ENCODE measurements around the gene MBP.
"Not testable (repeated sequence)": the region's sequence is repeated elsewhere in the genome, so short reads cannot be mapped to it uniquely, and the experiment has no call there.

Gene MBP

DNA sequence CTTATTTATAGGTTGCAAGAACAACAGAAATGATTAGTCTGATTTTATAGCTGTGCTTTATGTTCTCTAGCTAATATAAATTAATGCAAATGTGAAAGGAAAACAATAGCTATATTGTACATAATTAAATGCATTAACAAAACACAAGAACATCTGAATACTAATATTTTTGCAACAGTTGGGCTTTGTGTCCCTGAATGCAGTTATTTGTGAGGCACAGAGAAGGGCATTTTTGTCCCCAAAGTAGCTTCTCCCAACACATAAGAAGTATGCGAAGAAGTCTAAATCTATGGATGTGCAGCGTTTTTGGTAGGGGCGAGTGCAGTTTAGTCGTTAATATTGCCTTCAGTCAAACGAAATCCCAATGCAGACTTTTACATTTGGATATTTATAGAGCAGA, 110.0 kb downstream of the MBP start:
- DNase-seq (ENCODE audit: low spot score): no peak

DNA sequence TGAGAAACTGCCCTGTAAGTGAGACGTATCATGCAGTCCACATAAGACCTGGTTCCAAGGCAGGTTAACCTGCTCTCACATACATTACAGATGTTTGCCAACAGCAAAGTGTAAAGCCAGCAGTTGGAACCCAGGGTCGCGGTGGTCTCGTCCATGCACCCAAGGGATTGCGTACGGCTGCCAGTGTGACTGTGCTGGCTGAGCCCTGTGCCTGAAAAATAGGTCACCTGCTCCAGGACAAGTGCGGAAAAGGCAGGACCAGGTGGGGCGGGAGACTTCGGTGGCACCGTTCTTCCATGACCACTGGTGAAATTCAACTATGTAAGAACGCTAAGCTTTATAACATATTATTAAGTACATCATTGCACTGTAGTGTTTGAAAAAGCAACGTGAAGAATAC, 110.5 kb downstream of the MBP start:
- DNase-seq (ENCODE audit: low spot score): no peak

DNA sequence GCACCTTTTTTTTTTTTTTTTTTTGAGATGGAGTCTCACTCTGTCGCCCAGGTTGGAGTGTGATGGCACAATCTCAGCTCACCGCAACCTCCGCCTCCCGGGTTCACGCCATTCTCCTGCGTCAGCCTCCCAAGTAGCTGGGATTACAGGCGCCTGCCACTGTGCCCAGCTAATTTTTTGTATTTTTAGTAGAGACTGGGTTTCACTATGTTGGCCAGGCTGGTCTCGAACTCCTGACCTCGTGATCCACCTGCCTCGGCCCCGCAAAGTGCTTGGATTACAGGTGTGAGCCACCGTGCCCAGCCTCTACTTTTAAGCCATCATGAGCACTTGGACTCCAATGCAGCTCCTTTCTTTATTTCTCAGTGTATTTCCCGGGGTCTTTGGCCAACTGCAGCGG, 111.1 kb downstream of the MBP start:
- DNase-seq (ENCODE audit: low spot score): not testable (repeated sequence)

DNA sequence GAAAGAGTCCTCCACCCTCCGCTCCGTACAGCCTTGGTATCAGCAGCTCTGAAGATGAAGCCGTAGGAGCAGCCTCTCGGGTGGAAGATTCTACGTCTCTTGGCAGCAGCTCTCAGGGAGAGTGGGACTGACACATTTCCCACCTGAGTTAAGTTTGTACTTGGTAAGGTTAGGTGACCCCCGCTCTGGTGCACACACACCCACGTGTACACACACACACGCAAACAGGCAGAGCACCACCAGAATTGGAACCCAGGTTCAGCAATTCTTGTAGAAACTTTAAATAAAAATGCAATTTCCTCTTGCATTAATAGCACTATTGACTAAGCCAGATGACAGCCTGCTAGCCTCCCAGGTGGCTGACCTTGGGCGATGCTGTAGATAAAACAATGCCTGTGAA, 111.5 kb downstream of the MBP start:
- DNase-seq (ENCODE audit: low spot score): no peak

DNA sequence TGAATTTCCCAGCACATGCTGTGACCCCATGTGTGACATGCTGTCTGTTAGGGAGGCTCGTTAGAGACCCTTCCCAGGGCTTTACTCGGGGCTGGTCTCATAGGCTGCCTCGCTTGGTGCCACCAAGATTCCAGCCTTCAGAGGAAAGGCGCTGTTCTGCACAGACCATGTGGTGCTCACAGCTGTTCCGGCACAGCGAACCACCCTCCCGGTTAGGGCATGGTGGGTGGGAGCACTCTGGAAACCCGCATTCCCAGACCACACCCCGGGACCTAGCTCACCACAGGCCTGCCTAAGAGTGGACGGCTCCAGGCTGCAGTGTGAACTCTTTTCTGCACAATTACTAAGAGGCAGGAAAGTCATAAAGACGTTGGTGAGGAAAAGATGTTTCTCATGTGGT, 112.0 kb downstream of the MBP start:
- no peak for DNase-seq (ENCODE audit: low spot score)

DNA sequence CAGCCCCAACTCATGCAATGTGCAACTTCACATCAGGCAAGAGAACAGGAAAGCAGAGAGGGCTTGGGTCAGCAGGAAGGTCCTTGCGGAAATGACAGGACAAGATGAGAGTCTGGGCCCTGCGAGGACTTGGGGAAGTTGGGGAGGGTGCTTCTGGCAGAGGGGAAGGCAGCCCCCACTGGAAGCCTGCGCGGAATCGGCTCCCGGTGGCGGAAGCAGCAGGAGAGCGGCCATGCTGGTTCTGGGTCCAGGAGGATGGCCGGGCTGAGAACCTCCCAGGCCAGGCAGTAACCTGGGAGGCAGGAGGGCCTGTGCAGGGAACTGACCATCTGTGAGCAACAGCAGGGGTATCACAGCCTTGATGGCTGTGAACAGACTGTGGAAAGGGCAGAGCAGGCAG, 112.9 kb downstream of the MBP start:
- DNase-seq (ENCODE audit: low spot score): no peak

DNA sequence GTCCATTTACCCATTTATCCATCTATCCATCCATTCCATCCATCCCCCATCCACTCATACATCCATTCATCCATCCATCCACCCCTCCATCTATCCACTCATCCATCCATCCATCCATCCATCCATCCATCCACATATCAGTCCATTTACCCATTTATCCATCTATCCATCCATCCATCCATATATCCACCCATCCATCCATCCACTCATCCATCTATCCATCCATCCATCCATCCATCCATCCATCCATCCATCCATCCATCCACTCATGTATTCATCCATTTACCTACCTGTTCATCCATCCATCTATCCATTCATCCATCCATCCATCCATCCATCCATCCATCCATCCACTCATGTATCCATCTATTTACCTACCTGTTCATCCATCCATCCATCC, 113.9 kb downstream of the MBP start:
- not testable (repeated sequence) for DNase-seq (ENCODE audit: low spot score)

DNA sequence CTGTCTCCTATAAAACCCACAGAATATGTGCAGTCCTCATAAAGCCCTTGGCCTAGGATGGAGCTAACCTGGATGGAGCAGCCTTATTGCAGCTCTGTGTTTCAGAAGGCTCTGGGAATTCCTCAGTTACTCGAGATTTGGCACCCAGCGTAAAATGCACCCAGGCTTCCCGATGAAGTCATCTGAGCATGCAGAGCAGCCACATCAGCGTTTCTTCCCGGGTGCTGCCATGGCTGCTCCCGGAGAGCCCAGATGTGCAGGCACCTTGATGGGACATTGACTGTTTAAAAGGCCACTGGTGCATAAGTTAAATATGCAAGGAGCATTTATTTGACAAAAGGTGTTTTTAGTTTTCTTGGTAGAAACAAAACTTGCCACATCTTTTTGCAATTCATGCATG, 115.2 kb downstream of the MBP start:
- DNase-seq (ENCODE audit: low spot score): no peak

DNA sequence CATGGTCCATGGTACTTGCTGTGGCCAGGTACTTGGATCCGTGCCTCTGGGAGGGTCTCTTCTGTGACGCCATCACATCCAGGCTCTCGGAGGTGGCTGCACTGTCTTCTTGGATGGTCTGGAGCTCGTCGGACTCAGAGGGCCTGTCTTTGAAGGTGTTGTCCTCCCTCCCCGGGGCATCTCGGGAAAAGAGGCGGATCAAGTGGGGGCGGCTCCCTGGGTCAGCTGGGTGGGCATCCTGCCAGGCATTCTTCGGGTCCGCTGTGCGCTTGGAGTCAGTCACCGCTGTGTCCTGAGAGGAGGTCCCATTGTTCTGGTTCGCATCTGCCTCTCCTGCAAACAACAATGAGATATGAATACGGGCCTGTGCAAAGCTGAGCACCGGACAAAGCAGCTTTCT, 115.6 kb downstream of the MBP start:
- DNase-seq (ENCODE audit: low spot score): no peak

DNA sequence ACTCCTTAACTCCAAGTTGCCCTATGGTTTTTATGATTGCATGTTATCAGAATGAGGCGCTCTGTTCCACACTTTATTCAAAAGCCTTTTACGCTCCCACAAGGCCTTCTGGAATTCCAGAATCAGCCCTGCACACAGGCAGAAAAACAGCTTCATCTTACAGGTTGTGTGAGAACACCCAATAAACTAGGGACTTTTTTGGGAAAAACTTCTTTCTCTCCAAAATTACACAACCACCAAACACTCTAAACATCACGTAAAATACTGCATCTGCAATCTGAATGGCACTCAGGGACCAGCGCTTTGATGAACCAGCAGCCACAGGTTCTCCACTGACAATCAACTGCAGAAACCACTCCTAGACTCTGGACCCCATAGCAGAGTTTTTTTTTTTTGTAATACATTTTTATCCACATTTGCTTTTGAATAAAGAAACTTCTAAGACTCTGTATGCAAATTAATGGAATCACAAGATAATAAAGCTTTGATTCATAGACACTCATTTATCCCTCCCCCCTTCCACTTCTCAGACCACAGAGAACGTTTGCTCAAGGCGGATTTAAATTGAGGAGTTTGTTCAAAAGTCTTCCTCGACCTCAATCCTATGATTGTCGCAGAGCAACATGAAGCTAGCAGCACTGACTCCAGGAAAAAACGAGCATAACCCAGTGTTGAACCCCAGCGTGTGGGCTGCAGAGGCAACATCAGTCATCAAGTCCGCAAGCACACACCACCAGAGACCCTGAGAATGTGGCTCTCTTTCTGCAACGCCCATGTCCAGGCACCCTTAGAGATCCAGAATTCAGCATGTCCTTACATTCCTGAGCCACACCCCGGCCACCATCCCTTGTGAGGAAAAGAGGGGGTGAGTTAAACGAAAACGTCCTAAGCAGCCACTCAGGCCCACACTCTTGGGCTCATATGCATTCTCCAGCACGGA, 116.5 kb downstream of the MBP start:
- no peak for DNase-seq (ENCODE audit: low spot score)

DNA sequence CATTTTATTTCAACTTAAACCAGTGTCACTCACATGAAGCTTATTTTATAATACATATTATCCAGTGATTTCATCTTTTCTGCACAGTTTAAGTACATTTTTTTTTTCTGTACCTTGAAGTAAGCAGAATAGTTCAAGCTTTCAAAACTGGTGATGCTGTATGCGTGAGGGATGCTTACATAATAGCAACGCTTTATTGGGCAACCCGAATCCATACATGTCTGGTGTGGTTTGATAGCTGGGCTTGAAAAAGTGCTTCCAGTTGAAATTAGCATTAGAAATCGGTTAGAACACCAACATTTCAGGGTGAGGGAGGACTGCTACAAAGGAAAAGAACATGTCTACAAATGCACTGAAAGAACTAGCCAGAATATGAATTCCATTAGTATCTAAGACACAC, 117.4 kb downstream of the MBP start:
- no peak for DNase-seq (ENCODE audit: low spot score)

DNA sequence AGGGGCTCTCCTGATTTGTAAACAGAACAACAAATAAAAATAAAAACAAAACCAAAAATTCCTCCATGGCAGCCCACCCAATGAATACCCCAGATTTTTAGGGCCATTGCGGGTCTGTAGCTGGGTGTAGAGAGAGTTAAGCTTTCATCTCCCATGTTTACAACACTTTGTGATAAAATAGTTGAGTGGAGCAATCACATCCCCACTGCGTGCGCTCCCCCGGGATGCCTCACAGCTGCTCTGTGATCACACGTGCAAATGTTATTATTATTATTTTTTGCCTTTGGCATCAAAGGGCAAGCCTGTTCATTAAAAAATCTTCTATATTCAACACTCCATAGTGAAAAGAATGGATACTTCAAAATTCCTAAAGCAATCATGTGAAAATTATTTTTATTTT, 118.0 kb downstream of the MBP start:
- no peak for DNase-seq (ENCODE audit: low spot score)

DNA sequence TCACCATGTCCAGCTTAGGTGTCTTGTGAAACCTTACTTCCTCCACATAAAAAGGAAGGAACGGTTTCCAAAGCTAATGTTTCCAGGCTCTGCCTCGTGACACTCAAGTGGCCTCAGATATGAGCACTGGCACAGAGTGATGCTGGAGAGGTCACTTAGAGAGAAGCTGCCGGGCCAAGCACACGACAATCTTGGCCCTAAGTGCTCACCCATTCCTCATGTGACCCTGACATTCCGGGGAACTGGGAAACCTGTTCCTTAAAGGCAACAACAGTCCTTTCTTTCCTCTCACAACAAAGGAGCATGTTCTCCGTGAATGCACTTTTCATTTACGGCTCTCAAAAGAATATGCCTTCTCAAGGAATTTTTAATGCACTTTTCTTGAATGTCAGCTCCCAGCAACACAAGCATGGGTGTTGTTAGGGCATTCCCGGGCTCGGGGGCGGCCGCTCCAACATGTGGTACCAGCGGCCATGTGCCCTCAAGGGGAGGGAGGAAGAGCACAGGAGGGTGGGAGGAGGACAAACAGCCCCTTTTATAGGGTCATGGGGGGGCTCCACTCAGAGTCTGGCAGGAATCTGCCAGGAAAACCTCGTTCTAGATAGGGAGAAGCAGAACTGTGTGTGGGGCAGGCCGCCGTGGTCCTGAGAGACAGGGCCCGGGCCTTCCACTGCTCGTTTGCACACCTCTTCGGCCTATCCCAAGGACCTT, 118.6 kb downstream of the MBP start:
- DNase-seq (ENCODE audit: low spot score): no peak

DNA sequence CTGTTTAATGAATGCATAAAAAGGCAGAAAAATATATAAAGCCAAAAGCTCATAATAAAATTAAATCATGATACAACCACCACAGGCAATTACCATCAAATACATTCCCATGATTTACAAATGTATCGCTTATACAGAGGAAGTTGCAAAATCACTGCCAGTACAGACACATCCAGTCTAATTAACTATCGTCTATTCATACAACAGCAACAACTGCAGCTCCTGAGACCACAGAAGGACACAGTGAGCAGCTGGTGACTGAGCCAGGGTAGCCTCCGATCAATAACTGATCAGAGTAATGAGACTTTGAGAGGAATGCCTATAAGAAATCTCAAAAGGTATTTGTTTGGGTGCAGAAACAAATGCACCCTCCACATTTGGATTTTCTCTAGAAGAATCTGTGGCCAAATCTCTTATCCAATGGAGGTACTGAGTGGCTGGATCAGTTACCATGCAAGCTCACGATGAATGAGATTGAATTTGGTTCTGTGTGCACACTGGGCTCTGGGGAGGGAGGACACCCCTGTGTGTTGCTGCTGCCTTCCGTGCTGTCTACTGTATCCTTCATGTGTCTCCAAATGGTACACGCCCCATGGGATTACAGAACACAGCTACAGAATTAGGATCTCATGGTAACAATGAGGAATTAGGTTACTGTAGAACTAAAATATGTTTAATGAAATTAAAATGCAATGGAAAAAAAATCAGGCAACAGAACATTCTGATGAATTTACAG, 119.6 kb downstream of the MBP start:
- no peak for DNase-seq (ENCODE audit: low spot score)

DNA sequence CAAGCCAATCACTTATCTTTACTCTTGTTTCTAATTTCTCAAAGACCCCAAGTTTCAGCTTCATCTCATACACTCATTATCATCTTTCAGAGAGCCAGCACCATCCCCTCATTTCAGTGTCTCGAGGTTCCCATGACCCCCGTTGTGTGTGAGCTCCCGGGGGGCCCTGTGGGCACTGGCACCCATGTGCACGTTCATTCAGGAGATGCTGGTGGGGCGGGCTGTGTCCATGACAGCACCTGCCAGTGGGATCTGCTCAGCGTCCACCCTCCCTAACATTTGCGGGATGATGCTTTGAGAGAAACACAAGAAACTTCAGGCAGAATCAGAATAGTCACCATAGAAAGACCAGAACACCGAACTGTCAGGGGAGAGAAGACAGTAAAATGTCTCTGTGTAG, 120.5 kb downstream of the MBP start:
- DNase-seq (ENCODE audit: low spot score): no peak

DNA sequence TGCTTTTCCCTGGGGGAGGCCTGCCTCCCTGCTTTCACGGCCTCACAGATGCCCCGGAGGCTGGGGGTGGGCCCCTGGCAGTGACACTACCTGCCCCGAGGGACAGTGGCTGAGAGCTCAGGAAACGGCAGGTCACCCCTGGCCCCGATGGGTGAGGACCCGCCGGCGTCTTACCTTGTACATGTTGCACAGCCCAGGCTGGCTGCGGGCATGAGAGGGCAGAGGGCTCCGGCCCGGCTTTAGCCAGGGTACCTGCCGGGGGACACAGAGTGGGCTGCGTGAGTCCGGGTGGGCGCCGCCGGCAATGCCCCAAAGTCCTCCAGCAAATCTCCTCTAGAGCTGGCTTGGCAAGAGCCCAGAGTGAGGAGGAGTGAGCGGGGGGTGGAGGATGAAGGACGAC, 122.9 kb downstream of the MBP start:
- DNase-seq (ENCODE audit: low spot score): no peak

DNA sequence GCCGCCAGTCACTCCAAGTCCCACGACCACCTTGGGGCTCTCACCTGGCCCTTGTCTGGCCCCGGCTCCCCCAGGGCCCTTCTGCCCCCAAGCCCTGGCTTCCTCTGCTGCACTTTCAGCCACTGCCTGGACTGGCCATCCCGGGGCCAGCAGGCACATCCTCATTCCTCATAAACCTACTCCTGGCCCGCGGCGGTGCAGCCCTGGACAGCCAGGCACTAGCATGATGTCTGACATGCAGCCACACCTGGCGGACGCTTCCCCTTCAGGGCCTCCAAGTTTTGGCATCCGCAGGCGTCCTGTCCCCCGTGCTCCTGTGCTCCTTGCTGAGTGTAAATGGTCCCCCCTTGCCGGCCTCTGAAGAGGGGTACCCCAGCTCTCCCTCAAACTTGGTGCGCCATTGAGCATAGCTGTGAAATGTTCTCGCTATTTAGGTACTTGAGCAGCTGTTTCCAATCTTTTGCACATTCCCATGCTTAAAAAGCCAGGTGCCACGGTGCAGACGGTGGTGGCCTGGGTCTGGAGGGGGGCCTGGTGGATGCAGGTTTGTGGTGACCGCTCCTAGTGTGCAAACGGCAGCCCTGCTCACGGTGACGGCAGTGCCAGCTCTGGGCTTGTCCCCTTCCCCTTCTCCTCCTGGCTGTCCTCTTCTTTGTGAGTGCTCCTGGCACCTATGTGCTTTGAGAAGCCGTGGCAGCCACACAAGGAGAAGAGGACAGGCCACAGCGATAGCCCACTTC, 123.8 kb downstream of the MBP start:
- no peak for DNase-seq (ENCODE audit: low spot score)

DNA sequence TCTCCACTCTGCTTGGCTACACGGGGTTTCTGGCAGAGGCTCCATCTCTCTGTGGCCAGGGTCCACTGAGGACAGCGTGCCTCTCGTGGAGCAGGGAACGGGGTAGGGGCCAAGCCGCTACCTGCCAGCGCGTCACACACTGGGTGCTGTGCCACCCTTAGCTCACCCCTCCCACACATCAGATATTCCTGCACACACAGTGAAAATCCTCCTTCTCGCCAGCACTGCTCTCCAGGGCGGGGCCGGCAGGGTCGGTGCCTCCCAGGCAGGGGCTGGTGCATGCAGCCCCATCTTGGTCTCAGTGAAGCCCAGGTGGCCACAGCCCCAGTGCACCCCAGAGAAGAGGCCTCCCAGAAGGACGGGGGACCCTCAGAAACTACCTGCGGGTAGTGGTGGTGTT, 124.6 kb downstream of the MBP start:
- no peak for DNase-seq (ENCODE audit: low spot score)

DNA sequence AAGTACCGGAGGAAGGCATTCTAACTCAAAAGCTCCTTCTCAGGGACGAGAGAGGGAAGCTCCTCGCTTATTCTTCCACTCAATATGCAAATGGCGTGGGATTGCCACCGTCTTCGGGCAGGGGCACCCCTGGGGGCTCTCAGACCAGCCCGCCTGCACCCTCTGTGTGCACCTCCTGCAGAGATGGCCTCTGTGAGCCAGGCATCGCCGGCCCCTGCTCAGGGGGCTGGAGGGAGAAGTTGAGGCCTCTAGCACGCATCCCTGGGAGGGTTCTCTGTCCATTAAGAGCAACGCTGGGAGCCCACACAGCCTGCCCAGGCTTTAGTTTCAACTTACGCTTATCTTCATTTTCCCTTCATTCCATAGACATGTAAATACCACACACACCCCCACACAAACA, 125.3 kb downstream of the MBP start:
- no peak for DNase-seq (ENCODE audit: low spot score)

DNA sequence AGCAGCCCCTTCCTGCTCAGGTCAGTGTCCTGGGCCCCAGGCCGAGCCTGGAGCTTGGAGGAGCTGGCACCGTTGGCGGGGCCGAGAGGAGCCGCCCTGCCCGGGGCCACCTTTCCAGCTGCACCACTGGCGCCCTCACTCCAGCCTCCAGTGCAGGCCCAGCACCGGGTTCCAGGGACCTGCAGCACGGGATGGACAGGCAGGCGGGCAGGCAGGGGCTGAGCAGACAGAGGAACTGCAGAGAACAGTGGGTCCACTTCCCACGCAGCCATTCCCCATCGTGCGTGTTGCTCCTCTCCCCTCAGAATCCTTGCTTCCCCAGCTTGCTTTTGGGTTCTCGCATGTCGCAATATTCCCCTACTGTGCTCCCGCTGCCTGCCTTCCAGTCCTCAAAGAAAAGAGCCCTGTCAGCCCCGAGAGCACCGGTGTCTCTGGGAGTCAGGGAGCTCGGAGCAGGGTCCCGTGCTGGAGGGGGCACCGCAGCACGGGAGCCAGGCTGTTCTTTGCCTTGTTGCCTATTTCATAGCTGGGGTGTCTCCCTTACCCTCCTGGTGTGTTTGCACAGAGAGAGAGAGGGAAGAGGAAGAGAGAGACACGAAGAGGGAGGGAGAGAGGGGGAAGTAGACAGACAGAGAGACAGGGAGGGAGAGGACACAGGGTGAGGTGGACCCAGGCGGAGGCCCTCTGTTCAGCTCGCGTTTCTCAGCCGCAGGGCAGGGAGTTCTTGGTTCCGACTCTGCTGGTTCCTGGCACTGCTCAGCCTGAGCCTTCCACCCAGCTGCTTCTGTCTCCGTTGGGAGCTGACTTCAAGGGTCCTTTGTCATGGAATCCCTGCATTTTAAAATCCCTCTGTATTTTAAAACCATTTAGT, 126.0 kb downstream of the MBP start:
- DNase-seq (ENCODE audit: low spot score): no peak

DNA sequence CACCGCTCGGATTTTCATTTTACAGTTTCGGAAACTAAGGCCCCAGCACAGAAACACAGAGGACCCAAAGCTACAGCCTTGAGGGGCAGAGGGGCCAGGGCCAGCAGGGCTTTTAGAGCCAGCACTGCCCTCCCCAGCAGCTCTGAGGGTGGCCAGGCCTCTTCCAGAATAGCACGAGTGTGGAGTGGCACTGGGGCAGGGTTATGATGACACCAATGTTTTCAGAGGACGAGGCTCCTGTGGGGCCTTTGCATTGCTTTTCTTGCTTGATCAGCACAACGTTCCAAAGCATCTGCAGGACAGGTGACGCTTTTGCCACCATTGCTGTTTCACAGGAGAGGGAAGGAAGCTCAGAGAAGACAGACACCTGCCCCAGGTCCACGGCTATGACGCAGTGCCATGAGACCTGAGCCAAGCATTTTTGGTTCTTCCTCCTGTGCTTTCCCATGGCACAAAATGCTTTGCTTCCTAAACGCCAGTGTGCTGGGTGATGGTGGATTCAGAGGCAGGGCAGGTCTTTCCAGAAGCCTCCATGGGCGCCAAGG, 126.9 kb downstream of the MBP start:
- DNase-seq (ENCODE audit: low spot score): no peak
